Measurements from ENCODE around the gene KIF17. TPM values are rescaled to one million over a fixed set of nuclear protein-coding genes. Genes with fewer than 3 reads are reported as not detected.

KIF17 gene
- total and polyA plus RNA-seq, 4 donors: 0.49 to 3.2 (median 2.6) TPM

GRCh38 chr1:20626098-20626427 is 91.7 kb downstream of the KIF17 start:
- Histone ChIP-seq H3K9me3 (ENCODE audit: control insufficient read depth, low read length) (no peaks in the 10 kb centered on the region), H3K27me3 (ENCODE audit: control insufficient read depth in 1 of 2, insufficient read depth in 2 of 2, low read length in 1 of 2) (no peaks in the 10 kb centered on the region), H3K27ac (ENCODE audit: low read depth in 1 of 2, low read length in 2 of 2) (no peak overlapping the region), H3K4me1 (ENCODE audit: control insufficient read depth in 1 of 2, insufficient read depth in 2 of 2, low read length in 2 of 2) (no peaks in the 10 kb centered on the region), H3K4me3 (ENCODE audit: low read length in 2 of 2) (no peak overlapping the region), H3K36me3 (ENCODE audit: control insufficient read depth in 1 of 2, insufficient read depth in 2 of 2, low read length in 1 of 2) (no peaks in the 10 kb centered on the region)
- intact Hi-C loops (cut with DNase I): no loop called here
- ATAC-seq (ENCODE audit: low FRiP score): no peak
- no peak for DNase-seq
- 66 to 80% methylated on average over 1 of the region's 1 CpG for WGBS, 2 donors

- no peaks in the 10 kb centered on the region for H3K36me3 ChIP-seq (ENCODE audit: control insufficient read depth in 1 of 2, insufficient read depth in 2 of 2, low read length in 1 of 2)
- DNase-seq (no peak), ATAC-seq (ENCODE audit: low FRiP score) (no peak)
- 68 to 70% methylated on average over 3 of the region's 3 CpGs for WGBS, 2 donors
- H3K9me3 ChIP-seq (ENCODE audit: control insufficient read depth, low read length): no peaks in the 10 kb centered on the region
- intact Hi-C loops (cut with DNase I): no loop called here
- no peaks in the 10 kb centered on the region for H3K4me1 ChIP-seq (ENCODE audit: control insufficient read depth in 1 of 2, insufficient read depth in 2 of 2, low read length in 2 of 2)
- H3K4me3 ChIP-seq (ENCODE audit: low read length in 2 of 2): no peak overlapping the region
- no peaks in the 10 kb centered on the region for H3K27me3 ChIP-seq (ENCODE audit: control insufficient read depth in 1 of 2, insufficient read depth in 2 of 2, low read length in 1 of 2)
- H3K27ac ChIP-seq (ENCODE audit: low read depth in 1 of 2, low read length in 2 of 2): no peak overlapping the region
Observed at GRCh38 chr1:20625176-20626097, 92.4 kb downstream of the KIF17 start.

- intact Hi-C loops (cut with DNase I): no loop called here
- Histone ChIP-seq H3K4me1 (ENCODE audit: control insufficient read depth in 1 of 2, insufficient read depth in 2 of 2, low read length in 2 of 2) (no peaks in the 10 kb centered on the region), H3K4me3 (ENCODE audit: low read length in 2 of 2) (no peak overlapping the region), H3K27me3 (ENCODE audit: control insufficient read depth in 1 of 2, insufficient read depth in 2 of 2, low read length in 1 of 2) (no peaks in the 10 kb centered on the region), H3K27ac (ENCODE audit: low read depth in 1 of 2, low read length in 2 of 2) (no peak overlapping the region), H3K9me3 (ENCODE audit: control insufficient read depth, low read length) (no peaks in the 10 kb centered on the region), H3K36me3 (ENCODE audit: control insufficient read depth in 1 of 2, insufficient read depth in 2 of 2, low read length in 1 of 2) (no peaks in the 10 kb centered on the region)
- DNase-seq (no peak), ATAC-seq (ENCODE audit: low FRiP score) (no peak)
- WGBS, 2 donors: 67 to 82% methylated on average over 1 of the region's 1 CpG
Observed at GRCh38 chr1:20624709-20625108, 93.1 kb downstream of the KIF17 start.

GRCh38 chr1:20621012-20621411 is 96.8 kb downstream of the KIF17 start:
- DNase-seq (no peak), ATAC-seq (ENCODE audit: low FRiP score) (no peak)
- Histone ChIP-seq H3K27ac (ENCODE audit: low read depth in 1 of 2, low read length in 2 of 2) (no peak overlapping the region), H3K4me3 (ENCODE audit: low read length in 2 of 2) (no peak overlapping the region), H3K36me3 (ENCODE audit: control insufficient read depth in 1 of 2, insufficient read depth in 2 of 2, low read length in 1 of 2) (no peaks in the 10 kb centered on the region), H3K4me1 (ENCODE audit: control insufficient read depth in 1 of 2, insufficient read depth in 2 of 2, low read length in 2 of 2) (no peaks in the 10 kb centered on the region), H3K27me3 (ENCODE audit: control insufficient read depth in 1 of 2, insufficient read depth in 2 of 2, low read length in 1 of 2) (no peaks in the 10 kb centered on the region), H3K9me3 (ENCODE audit: control insufficient read depth, low read length) (no peaks in the 10 kb centered on the region)
- intact Hi-C loops (cut with DNase I): no loop called here
- 78 to 95% methylated on average over 6 of the region's 6 CpGs for WGBS, 2 donors

DNA sequence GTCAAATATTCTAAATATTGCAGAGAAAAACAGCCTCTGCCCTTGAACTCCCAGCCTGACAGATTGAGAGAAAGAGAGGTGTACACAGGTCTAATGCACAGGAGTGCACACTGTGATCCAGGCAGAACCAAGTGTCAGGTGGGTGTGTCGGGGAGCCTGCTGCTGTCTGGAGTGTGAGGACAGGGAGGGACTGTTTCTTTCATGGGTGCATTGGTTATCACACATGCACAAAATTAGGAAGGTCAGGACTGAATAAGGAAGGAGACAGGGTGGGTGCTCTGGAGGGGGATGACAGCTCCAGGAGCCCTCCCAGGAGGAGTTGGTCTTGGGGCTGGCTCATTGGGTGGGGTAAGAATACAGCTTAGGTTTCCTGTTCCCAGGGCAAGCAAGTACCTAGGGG is 97.8 kb downstream of the KIF17 start:
- intact Hi-C loops (cut with DNase I): no loop called here
- H3K4me1 ChIP-seq (ENCODE audit: control insufficient read depth in 1 of 2, insufficient read depth in 2 of 2, low read length in 2 of 2): no peaks in the 10 kb centered on the region
- H3K36me3 ChIP-seq (ENCODE audit: control insufficient read depth in 1 of 2, insufficient read depth in 2 of 2, low read length in 1 of 2): no peaks in the 10 kb centered on the region
- H3K4me3 ChIP-seq (ENCODE audit: low read length in 2 of 2): no peak overlapping the region
- no peaks in the 10 kb centered on the region for H3K27me3 ChIP-seq (ENCODE audit: control insufficient read depth in 1 of 2, insufficient read depth in 2 of 2, low read length in 1 of 2)
- WGBS, 2 donors: 74 to 80% methylated on average over 1 of the region's 1 CpG
- DNase-seq: no peak
- no peak for ATAC-seq (ENCODE audit: low FRiP score)
- H3K27ac ChIP-seq (ENCODE audit: low read depth in 1 of 2, low read length in 2 of 2): no peak overlapping the region
- H3K9me3 ChIP-seq (ENCODE audit: control insufficient read depth, low read length): no peaks in the 10 kb centered on the region

GRCh38 chr1:20618550-20618949 is 99.3 kb downstream of the KIF17 start:
- H3K4me3 ChIP-seq (ENCODE audit: low read length in 2 of 2): no peak overlapping the region
- no peak overlapping the region for H3K27ac ChIP-seq (ENCODE audit: low read depth in 1 of 2, low read length in 2 of 2)
- WGBS, 2 donors: 73 to 74% methylated on average over 4 of the region's 4 CpGs
- H3K27me3 ChIP-seq (ENCODE audit: control insufficient read depth in 1 of 2, insufficient read depth in 2 of 2, low read length in 1 of 2): no peaks in the 10 kb centered on the region
- no peaks in the 10 kb centered on the region for H3K36me3 ChIP-seq (ENCODE audit: control insufficient read depth in 1 of 2, insufficient read depth in 2 of 2, low read length in 1 of 2)
- no peak for DNase-seq
- H3K4me1 ChIP-seq (ENCODE audit: control insufficient read depth in 1 of 2, insufficient read depth in 2 of 2, low read length in 2 of 2): no peaks in the 10 kb centered on the region
- H3K9me3 ChIP-seq (ENCODE audit: control insufficient read depth, low read length): no peaks in the 10 kb centered on the region
- no peak for ATAC-seq (ENCODE audit: low FRiP score)
- intact Hi-C loops (cut with DNase I): no loop called here

DNA sequence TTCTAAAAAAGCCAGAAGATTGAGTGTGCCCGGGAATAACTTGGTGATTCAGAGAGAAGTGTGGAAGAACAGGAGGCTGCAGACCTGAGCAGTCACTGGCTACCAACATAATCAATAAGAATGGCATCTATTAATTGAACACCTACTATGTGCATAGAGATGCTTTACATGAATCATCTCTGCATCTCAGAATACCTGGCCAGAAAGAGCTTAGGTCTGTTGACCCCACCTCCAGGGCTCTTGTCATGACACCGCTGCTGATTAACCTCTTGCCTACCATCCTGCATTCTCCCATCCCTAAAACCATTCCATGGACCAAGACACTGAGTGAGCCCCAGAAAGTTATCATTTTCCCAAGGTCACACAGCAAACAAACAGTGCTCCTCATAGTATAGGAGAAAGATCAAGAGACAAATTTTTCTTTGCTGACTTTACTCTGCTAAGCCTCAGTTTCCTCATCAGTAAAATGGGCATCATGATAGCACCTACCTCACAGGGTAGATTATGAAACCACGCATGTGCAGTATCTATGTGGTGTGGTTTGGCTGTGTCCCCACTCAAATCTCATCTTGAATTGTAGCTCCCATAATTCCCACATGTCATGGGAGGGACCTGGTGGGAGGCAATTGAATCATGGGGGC is 100.8 kb downstream of the KIF17 start:
- Histone ChIP-seq H3K4me1 (ENCODE audit: control insufficient read depth in 1 of 2, insufficient read depth in 2 of 2, low read length in 2 of 2) (no peaks in the 10 kb centered on the region), H3K27me3 (ENCODE audit: control insufficient read depth in 1 of 2, insufficient read depth in 2 of 2, low read length in 1 of 2) (no peaks in the 10 kb centered on the region), H3K9me3 (ENCODE audit: control insufficient read depth, low read length) (no peaks in the 10 kb centered on the region), H3K27ac (ENCODE audit: low read depth in 1 of 2, low read length in 2 of 2) (no peak overlapping the region), H3K4me3 (ENCODE audit: low read length in 2 of 2) (no peak overlapping the region), H3K36me3 (ENCODE audit: control insufficient read depth in 1 of 2, insufficient read depth in 2 of 2, low read length in 1 of 2) (no peaks in the 10 kb centered on the region)
- intact Hi-C loops (cut with DNase I): no loop called here
- ATAC-seq (ENCODE audit: low FRiP score): no peak
- no peak for DNase-seq
- 63 to 67% methylated on average over 3 of the region's 3 CpGs for WGBS, 2 donors

GRCh38 chr1:20615946-20616846 is 101.6 kb downstream of the KIF17 start:
- WGBS, 2 donors: 26% methylated on average over 20 of the region's 20 CpGs
- Histone ChIP-seq H3K27ac (ENCODE audit: low read depth in 1 of 2, low read length in 2 of 2) (peak overlapping the region in 1 of 2 donors; percentile 45), H3K4me3 (ENCODE audit: low read length in 2 of 2) (no peak overlapping the region), H3K9me3 (ENCODE audit: control insufficient read depth, low read length) (no peaks in the 10 kb centered on the region), H3K27me3 (ENCODE audit: control insufficient read depth in 1 of 2, insufficient read depth in 2 of 2, low read length in 1 of 2) (no peaks in the 10 kb centered on the region), H3K36me3 (ENCODE audit: control insufficient read depth in 1 of 2, insufficient read depth in 2 of 2, low read length in 1 of 2) (no peaks in the 10 kb centered on the region), H3K4me1 (ENCODE audit: control insufficient read depth in 1 of 2, insufficient read depth in 2 of 2, low read length in 2 of 2) (no peaks in the 10 kb centered on the region)
- intact Hi-C loops (cut with DNase I): no loop called here
- DNase-seq (no peak), ATAC-seq (ENCODE audit: low FRiP score) (no peak)
